OCI-LY3 (cell line): ENCODE measurements around the gene SERPINA12.

Experiments
- EZH2phosphoT487 ChIP-seq: fragments of 200-600 bp; shearing (Covaris generic); IDR thresholded peaks from 2 replicates; pipeline ENCODE4 v1.6.1; 2018; ENCODE audit warnings: antibody characterized with exemption, mixed run types, low read depth
- TF ChIP-seq, protein P1 (sequence below): fragments of 200-600, 300-600 bp; sonication (generic); IDR thresholded peaks from 2 replicates; pipeline ENCODE4 v1.5.1; 2014; ENCODE audit warnings: antibody characterized with exemption, low read length, low read depth

DNA sequence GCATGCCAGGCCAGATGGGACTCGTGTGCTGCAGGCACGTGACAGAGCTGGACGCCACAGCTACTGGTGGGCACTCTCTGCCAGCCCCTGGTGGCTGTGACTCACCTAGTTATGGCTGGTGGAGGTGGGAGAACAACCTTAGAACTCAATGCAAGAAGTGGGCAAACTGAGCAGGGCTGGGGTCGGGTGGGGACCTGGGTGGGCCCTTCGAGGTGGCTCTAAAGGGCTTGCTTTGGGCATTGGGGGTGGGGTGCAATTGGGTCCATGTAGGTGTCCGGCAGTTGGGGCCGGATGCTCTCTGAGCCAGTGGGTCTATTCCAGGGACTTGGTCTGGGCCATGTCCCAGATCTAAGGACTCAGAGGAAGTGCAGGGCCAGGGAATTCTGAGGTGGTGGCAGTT lies 5.1 kb upstream of the SERPINA12 start:
- TF ChIP-seq, protein P1, sequence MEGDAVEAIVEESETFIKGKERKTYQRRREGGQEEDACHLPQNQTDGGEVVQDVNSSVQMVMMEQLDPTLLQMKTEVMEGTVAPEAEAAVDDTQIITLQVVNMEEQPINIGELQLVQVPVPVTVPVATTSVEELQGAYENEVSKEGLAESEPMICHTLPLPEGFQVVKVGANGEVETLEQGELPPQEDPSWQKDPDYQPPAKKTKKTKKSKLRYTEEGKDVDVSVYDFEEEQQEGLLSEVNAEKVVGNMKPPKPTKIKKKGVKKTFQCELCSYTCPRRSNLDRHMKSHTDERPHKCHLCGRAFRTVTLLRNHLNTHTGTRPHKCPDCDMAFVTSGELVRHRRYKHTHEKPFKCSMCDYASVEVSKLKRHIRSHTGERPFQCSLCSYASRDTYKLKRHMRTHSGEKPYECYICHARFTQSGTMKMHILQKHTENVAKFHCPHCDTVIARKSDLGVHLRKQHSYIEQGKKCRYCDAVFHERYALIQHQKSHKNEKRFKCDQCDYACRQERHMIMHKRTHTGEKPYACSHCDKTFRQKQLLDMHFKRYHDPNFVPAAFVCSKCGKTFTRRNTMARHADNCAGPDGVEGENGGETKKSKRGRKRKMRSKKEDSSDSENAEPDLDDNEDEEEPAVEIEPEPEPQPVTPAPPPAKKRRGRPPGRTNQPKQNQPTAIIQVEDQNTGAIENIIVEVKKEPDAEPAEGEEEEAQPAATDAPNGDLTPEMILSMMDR, result no peak
- TF ChIP-seq EZH2phosphoT487, result no peak
